ENCODE data around the gene BLOC1S4.
A peak's percentile ranks its signal among the peaks of the same experiment; 100 is the strongest.

BLOC1S4 gene

DNA sequence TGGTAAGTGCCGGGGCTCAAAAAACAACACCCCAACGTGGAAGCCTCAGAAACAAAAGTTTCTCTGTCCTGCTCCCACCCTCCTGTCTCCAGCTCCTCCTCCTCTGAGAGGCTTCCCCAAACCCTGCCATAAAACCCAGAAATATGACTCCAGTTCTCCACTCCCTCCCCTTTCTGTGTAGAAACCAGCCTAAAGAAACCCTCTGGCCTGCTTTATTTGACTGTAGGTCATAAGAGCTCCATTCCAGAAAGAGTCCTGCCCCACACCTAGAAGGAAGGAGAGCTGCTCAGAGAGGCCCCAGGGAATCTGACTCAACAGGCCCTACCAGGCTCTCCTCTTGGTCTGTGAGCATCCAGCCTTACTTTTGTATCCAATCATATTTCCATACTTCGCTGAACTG lies 23.2 kb upstream of the BLOC1S4 start:
- no peak for DNase-seq

DNA sequence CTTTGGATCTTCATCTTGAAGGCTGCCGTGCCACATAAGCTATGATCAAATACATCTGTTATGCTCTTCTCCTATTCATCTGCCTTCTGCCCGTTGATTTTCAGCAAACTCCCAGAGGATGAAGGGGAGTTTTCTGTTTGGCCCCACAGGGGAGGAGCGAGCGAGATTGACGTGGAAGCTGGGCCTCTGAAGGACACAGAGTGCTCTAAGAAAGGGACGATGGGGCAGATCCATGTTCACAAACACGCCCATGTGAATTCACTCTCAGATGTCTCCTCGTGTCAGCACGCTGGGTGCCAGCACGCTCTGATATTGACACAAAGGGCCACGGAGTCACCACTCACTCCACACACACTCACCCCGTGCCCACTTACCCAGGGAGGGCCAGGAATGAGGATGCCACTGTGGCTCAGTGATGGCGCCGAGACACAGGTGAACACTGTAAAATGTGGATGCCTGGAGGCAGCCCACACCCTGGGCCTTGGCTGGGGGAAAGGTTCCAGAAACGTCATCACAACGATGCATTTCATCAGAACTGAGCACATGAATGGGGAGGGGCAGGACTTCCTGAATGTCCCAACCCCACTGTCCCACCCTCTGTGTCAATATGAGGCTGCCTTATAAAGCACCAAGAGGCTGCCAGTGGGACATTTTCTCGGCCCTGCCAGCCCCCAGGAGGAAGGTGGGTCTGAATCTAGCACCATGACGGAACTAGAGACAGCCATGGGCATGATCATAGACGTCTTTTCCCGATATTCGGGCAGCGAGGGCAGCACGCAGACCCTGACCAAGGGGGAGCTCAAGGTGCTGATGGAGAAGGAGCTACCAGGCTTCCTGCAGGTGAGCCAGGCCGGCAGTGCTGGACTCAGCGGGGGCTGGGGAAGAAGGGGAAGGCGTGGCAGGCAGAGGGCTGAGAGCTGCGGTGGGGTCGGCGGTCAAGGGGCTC lies 22.5 kb upstream of the BLOC1S4 start, which contains the start of gene S100P:
Gene S100P, plus strand, starts transcription at position 648 of the 946 bp plus-strand sequence. Its CDS starts 55 bp downstream, at position 703.
- DNase-seq, result no peak

DNA sequence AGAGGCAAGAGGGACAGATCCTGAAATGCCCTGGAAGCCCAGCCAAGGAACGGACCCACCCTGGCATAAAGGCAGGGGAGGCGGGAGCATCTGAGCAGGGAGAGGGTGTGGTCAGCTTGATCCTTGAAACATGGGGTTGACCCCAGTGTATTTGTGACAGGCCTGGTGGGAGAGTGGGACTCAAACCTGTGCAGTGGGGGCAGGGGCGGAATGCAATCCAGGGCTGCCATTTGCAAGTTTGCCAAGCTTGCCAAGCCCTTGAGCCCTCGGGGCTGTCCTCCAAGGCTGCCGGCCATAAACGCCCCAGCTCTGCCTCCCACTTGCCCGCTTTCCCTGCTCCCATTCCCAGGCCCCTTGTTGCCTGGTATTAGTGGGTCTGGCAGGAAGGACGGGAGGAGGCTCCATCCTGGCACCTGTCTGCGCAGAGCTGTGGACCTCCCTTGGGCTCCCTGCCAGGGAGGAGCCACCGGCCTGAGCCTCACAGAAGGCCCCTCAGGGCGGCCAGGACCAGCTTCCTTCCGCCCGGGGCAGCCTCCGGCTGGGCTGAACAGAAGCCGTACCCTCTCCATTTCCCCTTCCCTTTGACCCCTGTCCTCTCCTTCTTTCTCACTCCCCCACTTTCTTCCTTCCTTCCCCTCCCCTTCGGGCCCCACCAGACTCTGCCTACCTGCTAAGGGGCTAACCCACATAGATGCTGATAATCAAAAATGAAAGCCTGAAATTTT lies 21.6 kb upstream of the BLOC1S4 start:
- no peak for DNase-seq

DNA sequence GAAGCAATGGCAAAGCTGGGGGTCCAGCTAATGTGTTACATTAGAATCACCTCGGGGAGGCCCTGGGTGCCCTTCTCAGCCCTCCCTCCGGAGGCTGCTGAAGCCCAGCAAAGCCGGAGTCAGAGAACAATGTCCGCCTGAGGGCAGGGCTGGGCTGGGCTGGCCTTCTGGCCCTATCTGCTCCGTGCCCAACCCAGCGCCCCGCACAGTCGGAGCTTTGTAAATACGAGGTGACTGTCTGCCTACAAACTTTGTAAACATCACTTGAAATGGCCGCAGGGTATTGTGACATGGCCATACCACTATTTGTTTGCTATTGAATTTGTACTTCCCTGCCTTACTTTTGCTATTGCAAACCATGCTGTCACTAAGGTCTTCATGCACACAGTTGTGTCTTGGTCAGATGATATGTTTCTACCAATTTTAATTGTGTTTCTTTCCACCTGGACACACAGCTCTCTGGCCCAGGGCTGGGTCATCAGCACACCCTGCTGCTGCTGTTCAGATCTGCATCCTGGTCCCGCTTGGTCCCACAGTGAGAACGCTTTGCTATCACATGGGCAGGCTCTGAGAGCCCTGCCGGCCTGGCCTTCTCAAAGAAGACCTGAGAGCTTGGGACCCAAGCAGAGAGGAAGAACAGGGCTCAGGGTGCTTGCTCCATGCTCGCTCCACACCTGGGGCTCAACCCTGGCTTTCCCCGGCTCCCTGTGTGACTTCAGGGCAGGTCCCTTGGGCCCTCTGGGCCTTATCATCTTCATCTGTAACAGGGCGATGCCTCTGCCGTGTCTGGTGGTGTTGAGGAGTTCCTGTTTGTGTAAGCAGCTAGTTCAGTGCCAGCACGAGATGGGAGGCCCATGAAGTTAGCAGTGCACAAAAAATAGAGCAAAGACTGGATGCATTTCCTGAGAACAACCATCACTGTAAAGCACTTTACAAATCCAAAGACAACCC lies 20.0 kb upstream of the BLOC1S4 start:
- peak; percentile 38 for DNase-seq

DNA sequence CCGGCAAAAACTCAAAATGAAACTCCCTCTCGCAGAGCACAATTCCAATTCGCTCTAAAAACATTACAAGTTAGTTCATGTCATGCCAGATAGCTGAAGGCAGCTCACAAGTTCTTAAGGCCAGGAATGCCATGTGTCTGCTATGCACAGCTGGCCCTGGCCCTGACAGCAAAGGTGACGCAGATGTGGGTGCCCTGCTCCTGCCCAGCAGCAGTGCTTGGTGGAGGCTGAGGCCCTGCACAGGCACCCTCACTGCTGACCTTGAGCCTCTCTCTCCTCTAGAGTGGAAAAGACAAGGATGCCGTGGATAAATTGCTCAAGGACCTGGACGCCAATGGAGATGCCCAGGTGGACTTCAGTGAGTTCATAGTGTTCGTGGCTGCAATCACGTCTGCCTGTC lies 19.4 kb upstream of the BLOC1S4 start:
- DNase-seq, result no peak

DNA sequence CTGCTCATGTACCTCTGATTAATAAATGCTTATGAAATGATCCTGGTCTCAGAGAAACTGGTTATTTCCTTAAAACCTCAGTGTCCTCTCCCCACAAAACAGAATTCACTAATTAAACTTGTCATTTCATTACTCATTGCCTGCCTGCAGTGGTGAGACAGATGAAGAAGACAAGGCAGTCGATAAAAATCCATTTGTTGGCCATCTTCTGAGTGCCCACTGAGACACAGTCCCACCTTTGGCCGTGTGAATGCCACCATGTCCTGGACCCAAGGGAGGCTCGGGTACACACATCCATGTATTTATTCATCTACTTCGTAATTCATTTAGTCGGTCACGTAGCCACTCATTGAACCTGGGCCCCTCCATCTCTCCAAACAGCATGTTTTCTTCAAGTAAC lies 18.8 kb upstream of the BLOC1S4 start:
- no peak for DNase-seq

DNA sequence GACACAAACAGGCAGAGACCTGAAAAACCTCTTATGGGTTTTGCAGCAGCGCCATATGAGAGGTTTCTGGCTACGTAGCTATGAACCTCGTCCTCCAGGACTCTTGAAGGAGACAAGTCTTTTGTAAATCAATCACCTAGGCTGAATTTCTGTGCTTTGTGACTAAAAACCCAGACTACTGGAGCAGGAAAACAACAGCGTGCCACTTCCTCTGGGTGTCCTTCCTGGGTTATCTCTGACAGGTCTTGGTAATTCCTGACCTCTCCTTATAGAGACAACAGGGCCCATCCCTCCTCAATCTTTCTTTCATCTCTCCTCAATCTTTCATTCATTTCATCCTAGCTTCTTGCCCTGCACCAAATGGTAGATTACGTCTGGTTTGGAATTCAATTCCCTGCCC lies 16.6 kb upstream of the BLOC1S4 start:
- no peak for DNase-seq

DNA sequence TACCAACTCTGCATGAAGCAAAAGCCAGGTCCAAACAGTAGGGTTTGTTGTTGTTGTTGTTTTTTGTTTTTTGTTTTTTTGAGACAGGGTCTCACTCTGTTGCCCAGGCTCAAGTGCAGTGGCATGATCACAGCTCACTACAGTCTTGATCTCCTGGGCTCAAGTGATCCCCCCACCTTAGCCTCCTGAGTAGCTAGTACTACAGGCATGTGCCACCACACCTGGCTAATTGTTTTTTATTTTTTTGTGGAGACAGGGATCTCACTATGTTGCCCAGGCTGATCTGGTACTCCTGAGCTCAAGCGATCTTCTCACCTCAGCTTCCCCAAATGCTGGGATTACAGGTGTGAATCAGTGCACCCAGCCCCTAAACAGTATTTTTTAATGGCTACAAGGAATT lies 16.1 kb upstream of the BLOC1S4 start:
- no peak for DNase-seq

DNA sequence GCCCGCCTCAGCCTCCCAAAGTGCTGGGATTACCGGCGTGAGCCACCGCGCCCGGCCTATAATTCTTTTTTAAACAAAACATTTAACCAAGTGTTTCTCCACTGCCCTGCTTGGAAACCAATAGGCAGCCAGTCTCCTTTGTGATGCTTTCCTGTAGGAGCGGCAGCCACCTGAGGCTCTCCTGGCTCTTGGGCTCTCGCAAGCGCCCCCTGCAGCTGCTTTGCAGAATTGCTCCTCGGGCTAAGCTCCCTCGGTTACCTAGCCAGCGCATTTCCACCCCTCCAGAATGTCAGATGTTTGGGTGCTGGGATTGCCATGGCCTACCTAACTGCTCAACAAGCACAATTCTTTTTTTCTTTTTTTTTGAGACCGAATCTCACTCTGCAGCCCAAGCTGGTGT lies 14.6 kb upstream of the BLOC1S4 start:
- DNase-seq, result peak; percentile 58

DNA sequence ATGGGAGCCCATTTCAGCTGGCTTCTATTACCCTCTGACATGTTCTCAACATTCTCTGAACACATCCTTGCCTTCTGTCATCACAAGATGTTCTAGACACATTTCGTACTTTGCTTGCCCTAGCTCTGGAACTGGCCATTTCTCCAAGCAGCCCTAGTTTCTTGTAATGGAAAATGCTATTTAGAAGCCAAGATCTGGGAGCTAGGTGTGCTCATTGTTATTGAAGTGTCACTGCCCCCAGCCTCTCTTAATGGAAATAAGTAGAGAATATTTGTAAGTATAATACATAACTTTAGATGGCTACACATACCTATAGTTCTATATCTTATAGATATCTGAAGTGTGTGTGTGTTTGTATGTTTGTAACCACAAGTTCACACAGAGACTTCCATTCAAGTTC lies 13.2 kb upstream of the BLOC1S4 start:
- no peak for DNase-seq

DNA sequence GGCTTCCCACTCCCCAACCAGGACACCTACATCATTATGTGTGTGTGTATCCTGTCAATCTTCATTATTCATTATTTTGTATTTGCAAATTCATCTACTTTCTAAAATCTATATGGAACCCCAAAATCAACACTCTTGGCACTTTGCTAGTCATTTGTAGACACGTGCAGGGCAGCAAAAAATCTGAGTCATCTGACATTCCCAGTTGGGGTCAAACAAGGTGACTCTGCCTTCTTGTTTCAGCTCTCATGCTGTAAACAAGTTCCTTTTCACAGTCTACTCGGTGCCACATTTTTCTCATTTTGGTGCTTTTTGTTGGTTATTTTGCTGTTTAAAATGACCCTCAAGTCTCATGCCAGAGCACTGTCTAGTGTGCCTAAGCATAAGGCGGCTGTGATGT lies 12.2 kb upstream of the BLOC1S4 start:
- DNase-seq, result no peak

DNA sequence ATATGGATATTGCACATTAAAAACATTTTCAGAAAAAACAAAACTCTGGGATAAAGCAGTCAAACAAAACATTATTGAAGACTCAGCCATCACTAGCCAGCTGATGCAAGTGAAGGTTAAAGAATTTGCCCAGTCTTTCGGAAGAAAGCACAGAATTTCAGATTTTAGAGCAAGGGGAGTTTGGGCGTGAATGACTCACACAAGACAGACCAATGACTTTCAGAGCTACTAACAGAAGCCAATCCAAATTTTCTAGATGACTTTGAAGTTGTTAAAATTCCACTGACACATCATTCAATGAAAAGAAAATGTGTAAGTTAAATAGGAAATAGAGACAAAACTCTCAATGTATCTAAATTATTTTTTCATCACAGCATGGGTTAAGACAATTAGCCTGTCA lies 10.3 kb upstream of the BLOC1S4 start:
- no peak for DNase-seq

DNA sequence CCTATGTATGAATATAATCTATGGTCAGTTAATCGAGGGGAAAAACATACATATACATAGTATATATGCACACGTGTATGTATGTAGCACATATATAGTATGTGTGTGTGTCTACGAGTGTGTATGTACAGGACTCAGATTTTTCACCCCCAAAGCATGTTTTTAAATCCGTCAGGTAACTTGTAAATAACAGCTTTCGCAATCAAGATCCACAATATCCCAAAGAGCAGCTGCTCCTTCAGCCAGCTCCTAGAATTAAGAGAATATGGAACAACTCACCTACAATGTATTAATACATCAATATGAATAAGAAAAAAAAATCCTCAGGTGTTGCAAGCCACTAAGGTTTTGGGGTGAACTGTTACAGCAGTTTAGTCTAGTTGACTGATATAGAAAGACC lies 9.8 kb upstream of the BLOC1S4 start:
- no peak for DNase-seq

DNA sequence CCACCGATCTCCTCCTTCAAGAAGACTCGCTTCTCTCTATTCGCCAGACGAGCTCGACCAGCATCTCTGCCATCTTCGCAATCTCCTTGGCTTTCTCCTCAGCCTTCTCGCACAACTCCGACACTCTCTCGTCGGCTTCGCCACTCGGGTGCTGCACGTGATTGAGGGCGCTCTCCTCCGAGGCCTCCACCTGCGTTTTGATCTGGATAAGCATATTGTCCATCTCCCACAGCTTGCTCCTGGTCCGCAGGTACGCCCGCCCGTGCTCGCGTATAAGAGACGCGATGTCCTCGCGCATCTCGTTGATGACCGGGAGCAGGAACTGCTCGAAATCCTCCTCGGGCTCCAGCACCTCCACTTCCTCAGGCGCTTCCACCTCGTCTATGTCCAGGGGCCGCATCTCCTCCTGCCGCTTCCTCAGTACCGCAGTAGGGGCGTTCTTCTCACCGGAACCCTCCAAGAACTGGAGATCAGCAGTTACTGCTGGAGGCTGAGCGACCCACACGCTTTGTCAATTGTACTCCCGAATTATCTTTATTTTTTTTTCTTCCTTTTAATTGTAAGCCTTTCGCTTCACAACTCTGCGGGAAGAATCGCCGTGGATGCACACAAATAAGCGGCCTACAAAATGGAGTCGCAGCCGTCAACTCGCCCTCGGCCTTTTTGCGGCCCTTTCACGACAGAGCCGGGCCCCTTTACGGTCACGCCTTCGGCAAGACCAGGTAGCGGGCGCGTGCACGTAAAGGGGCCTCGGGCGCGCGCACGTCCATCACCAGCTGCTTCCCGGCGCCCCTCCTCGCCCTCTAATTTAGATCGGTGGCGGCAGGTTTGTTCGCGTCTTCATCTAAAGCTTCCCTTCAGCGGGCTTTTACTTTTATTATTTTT lies 6.5 kb upstream of the BLOC1S4 start, which contains the start of gene MRFAP1L1:
Gene MRFAP1L1, minus strand, starts transcription at position 636 of the 885 bp plus-strand sequence. Its CDS starts 236 bp downstream, at position 400.
- peak; percentile 96 for DNase-seq

DNA sequence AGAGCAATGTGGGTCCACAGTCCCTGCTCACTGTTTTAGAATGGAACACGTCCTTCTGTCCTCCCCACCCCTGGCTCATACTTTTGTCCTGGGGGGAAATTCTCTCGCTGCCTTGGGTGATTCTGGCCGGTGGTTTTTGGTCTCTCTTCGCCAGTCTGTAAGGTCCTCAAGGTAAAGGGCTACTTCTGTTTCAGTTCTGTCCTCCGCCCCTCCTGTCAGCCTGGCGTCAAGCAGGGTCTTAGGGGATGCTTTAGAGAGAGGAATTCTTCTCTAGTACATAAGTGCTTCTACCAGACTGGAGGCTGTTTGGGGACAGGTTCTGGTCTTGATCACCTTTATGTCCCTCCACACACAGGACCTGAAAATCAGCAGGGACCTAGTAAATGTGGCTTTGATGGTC lies 5.7 kb upstream of the BLOC1S4 start:
- no peak for DNase-seq

DNA sequence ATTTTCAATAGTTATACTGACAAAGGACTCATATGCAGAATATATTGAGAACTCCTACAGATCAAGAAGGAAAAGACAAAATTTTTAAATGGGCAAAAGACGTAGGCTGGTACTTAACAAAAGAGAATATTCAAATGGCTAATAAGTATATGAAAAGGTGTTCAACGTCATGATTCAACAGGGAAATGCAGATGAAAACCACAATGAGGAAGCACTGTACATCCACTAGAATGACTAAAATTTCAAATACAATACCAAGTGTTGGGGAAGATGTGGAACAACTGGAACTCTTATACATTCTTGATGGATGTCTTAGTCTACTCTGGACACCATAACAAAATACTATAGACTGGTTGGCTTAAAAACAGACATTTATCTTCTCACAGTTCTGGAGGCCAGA lies 5.0 kb upstream of the BLOC1S4 start:
- no peak for DNase-seq

DNA sequence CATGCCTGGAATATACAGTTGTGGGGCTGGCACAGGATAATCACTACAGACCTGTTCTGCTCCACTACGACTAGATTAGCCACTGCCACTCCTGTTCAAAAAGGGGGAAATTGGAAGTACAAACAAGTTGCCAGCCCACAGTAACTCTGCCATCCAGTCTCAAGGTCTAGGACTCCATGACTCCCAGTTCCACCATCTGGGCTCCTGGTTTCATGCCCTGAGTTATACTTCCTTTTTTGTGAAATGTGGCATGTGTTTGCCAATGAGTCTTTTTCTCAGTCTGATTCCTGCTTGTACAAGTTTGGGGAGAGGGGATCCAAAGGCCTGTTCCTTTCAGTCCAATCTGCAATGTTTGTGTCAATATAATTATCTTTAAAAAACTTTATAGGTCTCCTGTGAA lies 1.0 kb upstream of the BLOC1S4 start:
- no peak for DNase-seq

DNA sequence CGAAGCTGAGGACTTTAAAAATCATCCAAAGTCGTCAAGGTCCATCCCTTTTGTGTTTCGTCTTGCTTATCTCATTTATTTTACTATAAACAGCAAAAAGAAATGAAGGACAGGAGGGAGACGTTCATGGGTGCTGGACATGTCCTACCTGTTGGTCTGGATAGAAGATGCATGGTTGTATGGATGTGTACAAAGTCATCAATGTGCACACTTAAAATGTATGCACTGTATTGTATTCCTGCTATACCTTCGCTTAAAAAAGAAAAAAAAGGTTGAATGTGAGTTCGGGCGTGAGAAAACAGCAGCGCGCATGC lies 313 bp upstream of the BLOC1S4 start:
- no peak for DNase-seq

DNA sequence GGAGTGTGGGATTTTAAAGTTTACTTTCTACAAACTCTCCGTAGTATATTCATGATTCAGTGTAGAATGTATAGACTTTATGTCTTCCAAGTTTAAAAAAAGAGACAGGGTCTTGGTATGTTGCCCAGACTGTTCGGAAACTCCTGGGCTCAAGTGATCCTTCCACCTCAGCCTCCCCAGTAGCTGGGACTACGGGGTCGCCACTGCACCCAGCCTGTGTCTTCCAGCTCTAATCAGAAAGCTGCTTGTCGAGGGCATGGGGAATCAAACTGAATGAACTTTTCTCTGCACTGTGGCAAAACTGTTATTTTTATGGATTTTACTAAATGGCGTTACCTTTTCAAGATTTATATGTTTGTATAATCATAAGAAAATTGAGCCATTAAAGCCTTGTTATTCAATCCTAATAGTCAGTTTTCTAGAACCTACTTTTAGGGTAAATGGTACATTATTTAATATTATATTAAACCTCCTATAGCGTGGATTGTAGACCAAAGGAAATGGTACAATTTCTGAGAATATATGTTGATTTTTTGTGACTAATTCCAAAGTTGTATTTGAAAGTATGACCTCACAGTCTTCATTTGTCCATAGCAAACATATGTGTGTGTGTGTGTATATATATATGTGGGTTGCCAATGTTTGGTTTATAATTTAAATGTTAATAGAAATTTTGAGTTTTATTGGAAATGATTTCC lies 1.1 kb downstream of the BLOC1S4 start:
- DNase-seq, result no peak

DNA sequence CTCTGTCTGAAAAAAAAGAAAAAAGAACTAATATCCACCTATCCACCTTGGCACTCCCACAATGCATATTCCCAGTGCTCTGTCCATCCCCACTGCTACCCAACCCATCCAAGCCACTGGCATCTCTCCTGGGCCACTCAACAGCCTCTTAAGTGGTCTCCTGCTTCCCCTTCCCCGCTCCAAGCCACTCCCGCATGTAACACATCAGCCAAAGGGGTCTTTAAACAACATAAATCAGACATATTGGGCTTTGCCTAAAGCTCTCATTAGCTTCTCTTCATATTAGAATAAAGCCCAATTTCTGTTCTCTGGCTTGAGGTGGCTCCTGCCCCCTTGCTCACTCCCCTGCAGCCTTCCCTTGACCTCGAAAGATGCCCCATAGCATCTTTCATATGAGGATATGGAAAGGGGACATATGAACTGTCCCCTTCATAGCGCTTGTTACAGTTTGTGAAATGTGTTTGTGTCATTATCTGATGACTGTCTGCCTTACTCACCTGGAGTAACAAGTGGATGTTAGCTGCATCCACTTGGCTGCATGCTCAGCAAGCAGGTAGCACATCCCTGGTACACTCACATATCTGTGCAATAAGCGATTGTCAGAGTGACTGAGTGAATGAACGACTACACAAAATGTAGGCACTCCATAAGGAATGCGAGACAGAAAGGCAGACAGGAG lies 3.1 kb downstream of the BLOC1S4 start:
- DNase-seq, result no peak
